ENCODE data around the gene ZFP28.

The ZFP28 gene

DNA sequence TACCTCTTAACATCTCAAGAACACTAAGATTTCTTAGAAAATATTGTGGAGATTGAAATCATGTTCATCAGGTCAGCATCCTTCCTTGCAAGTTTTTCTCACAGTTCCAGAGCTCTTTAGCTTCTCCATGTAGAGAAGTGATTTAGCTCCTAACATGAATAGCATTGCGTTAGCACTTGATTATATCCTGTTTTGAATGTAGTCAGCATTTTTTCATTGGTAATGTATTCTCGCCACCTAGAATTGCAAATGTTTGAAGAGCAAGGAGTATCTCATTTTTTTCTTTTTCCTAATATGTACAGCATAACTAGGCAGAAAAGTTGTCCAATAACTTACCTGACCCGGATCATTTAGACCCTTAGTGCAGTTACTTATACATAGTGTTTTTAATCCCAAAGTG, 35.2 kb downstream of the ZFP28 start:
- H3K36me3 ChIP-seq (ENCODE audit: insufficient read depth, low read length): peaks cover 44% of the 10 kb centered on the region
- no peak for DNase-seq (ENCODE audit: low read depth, low spot score)
- H3K9ac ChIP-seq (ENCODE audit: insufficient read length): no peak overlapping the region
- H3K4me3 ChIP-seq: no peak overlapping the region
- TF ChIP-seq POLR2AphosphoS5 (IDR thresholded peaks at IDR 0.05; ENCODE audit: borderline replicate concordance, low read depth, low read length): no peak
- no peak for TF ChIP-seq FOXP2 (optimal IDR thresholded peaks at IDR 0.05; ENCODE audit: control extremely low read depth, extremely low read length, insufficient read depth)
- TF ChIP-seq EZH2 (IDR thresholded peaks at IDR 0.05): no peak
- peaks cover 7% of the 10 kb centered on the region for H3K9me3 ChIP-seq (ENCODE audit: low read depth, low read length)
- no peak overlapping the region for H3K27ac ChIP-seq

DNA sequence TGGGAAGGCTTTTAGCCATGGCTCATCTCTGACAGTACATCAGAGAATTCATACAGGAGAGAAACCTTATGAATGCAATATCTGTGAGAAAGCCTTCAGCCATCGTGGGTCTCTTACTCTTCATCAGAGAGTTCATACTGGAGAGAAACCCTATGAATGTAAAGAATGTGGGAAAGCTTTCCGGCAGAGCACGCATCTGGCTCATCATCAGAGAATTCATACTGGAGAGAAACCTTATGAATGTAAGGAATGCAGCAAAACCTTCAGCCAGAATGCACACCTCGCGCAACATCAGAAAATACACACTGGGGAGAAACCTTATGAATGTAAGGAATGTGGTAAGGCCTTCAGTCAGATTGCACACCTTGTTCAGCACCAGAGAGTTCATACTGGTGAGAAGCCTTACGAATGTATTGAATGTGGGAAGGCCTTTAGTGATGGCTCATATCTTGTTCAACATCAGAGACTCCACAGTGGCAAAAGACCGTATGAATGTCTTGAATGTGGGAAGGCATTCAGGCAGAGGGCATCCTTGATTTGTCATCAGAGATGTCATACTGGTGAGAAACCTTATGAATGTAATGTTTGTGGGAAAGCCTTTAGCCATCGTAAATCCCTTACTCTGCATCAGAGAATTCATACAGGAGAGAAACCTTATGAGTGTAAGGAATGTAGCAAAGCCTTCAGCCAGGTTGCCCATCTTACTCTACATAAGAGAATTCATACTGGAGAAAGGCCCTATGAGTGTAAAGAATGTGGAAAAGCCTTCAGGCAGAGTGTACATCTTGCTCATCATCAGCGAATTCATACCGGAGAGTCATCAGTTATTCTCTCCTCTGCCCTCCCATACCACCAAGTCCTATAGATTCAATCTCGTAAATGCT, 39.2 kb downstream of the ZFP28 start:
- H3K4me3 ChIP-seq: no peak overlapping the region
- TF ChIP-seq EZH2 (IDR thresholded peaks at IDR 0.05): no peak
- TF ChIP-seq POLR2AphosphoS5 (IDR thresholded peaks at IDR 0.05; ENCODE audit: borderline replicate concordance, low read depth, low read length): no peak
- no peak for TF ChIP-seq FOXP2 (optimal IDR thresholded peaks at IDR 0.05; ENCODE audit: control extremely low read depth, extremely low read length, insufficient read depth)
- no peak overlapping the region for H3K27ac ChIP-seq
- peaks cover 24% of the 10 kb centered on the region for H3K36me3 ChIP-seq (ENCODE audit: insufficient read depth, low read length)
- DNase-seq (ENCODE audit: low read depth, low spot score): no peak
- peaks cover 19% of the 10 kb centered on the region for H3K9me3 ChIP-seq (ENCODE audit: low read depth, low read length)
- no peak overlapping the region for H3K9ac ChIP-seq (ENCODE audit: insufficient read length)

DNA sequence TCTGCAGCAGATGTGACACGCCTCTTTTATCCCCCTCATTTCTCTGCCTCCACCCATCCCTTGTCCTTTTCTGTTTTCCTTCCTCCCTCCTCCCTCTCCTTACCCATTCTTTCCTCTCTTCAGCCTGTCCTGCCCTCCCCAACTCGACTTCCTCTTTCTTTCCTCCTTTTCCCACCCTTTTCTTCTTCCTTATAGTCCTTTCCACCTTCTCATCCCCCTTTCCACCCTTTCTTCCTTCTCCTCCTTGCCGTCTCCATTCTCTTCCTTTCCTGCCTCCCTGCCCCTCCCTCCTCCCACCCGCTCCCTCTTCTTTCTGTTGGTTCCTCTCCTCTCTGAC, 55.7 kb downstream of the ZFP28 start:
- H3K36me3 ChIP-seq (ENCODE audit: insufficient read depth, low read length): peaks cover 30% of the 10 kb centered on the region
- H3K9me3 ChIP-seq (ENCODE audit: low read depth, low read length): peaks cover 24% of the 10 kb centered on the region
- TF ChIP-seq FOXP2 (optimal IDR thresholded peaks at IDR 0.05; ENCODE audit: control extremely low read depth, extremely low read length, insufficient read depth) (no peak), POLR2AphosphoS5 (IDR thresholded peaks at IDR 0.05; ENCODE audit: borderline replicate concordance, low read depth, low read length) (no peak), EZH2 (IDR thresholded peaks at IDR 0.05) (no peak)
- no peak for DNase-seq (ENCODE audit: low read depth, low spot score)
- H3K4me3 ChIP-seq: peak overlapping the region; percentile 93; the same call in 1 of the 2 replicates
- H3K27ac ChIP-seq: no peak overlapping the region
- H3K9ac ChIP-seq (ENCODE audit: insufficient read length): no peak overlapping the region

- Histone ChIP-seq H3K9me3 (ENCODE audit: low read depth, low read length) (peaks cover 24% of the 10 kb centered on the region), H3K27ac (no peak within 1 kb of the TSS), H3K36me3 (ENCODE audit: insufficient read depth, low read length) (peaks cover 30% of the 10 kb centered on the region), H3K4me3 (peak within 1 kb of the TSS; percentile 93), H3K9ac (ENCODE audit: insufficient read length) (peak within 1 kb of the TSS; percentile 92)
- TF ChIP-seq FOXP2 (optimal IDR thresholded peaks at IDR 0.05; ENCODE audit: control extremely low read depth, extremely low read length, insufficient read depth): no peak
- TF ChIP-seq EZH2 (IDR thresholded peaks at IDR 0.05): no peak
- TF ChIP-seq POLR2AphosphoS5 (IDR thresholded peaks at IDR 0.05; ENCODE audit: borderline replicate concordance, low read depth, low read length): peak; percentile 80; the same call in 1 of the 2 replicates
- peak; percentile 6 for DNase-seq (ENCODE audit: low read depth, low spot score)
Observed at GRCh38 chr19:56594783-56595547, 56.2 kb downstream of the ZFP28 start, which contains the start of gene ZNF71. TSS of gene ZNF71 (plus strand) at chr19:56595302. CDS start at chr19:56601559, 6,257 bp downstream.

- peaks cover 24% of the 10 kb centered on the region for H3K9me3 ChIP-seq (ENCODE audit: low read depth, low read length)
- TF ChIP-seq FOXP2 (optimal IDR thresholded peaks at IDR 0.05; ENCODE audit: control extremely low read depth, extremely low read length, insufficient read depth): no peak
- no peak for TF ChIP-seq EZH2 (IDR thresholded peaks at IDR 0.05)
- TF ChIP-seq POLR2AphosphoS5 (IDR thresholded peaks at IDR 0.05; ENCODE audit: borderline replicate concordance, low read depth, low read length): no peak
- no peak overlapping the region for H3K27ac ChIP-seq
- H3K9ac ChIP-seq (ENCODE audit: insufficient read length): peak overlapping the region; percentile 92
- DNase-seq (ENCODE audit: low read depth, low spot score): no peak
- H3K4me3 ChIP-seq: peak overlapping the region; percentile 93
- H3K36me3 ChIP-seq (ENCODE audit: insufficient read depth, low read length): peaks cover 32% of the 10 kb centered on the region
Observed at GRCh38 chr19:56595548-56595899, 56.8 kb downstream of the ZFP28 start.

DNA sequence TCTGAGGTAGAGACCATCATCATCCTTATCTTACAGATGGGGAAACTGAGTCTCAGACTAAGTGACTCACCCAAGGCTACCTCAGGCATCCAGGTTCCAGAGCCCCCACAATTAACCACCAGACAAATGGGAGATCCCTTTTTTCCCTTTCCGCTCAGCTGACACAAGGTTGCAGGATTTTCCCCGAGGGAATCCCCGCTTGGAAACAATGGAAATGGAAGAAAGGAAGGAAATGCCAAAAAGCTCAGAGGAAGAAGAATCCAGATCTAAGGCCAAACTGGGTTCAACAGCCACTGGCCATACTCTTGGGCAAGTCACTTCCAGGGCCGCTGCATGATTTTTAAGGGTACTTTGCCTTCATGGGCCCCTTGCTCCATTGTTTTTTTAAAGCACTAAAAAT, 57.9 kb downstream of the ZFP28 start:
- Histone ChIP-seq H3K36me3 (ENCODE audit: insufficient read depth, low read length) (peaks cover 43% of the 10 kb centered on the region), H3K9me3 (ENCODE audit: low read depth, low read length) (peaks cover 33% of the 10 kb centered on the region), H3K27ac (no peak overlapping the region), H3K9ac (ENCODE audit: insufficient read length) (no peak overlapping the region), H3K4me3 (peak overlapping the region; percentile 93; the same call in 1 of the 2 replicates)
- TF ChIP-seq POLR2AphosphoS5 (IDR thresholded peaks at IDR 0.05; ENCODE audit: borderline replicate concordance, low read depth, low read length) (no peak), FOXP2 (optimal IDR thresholded peaks at IDR 0.05; ENCODE audit: control extremely low read depth, extremely low read length, insufficient read depth) (no peak), EZH2 (IDR thresholded peaks at IDR 0.05) (no peak)
- DNase-seq (ENCODE audit: low read depth, low spot score): no peak

DNA sequence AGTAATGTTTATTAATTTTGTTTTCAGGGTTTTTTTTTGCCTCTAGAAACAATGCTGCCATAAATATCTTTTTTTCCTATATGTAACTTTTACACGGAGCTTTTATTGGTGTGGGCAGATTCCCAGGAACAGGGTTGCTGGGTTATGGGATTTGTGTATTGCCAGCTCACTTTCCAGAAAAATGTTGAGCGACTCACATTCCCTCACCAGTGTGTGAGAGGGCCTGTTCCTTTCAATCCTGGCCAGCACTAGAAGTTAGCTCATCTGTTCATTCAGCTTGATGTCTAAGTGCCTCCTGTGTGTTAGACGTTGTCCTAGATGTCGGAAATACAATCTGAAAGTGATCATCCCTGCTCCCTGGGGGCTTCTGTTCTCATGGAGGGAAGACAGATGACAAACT, 58.9 kb downstream of the ZFP28 start:
- DNase-seq (ENCODE audit: low read depth, low spot score): no peak
- no peak for TF ChIP-seq FOXP2 (optimal IDR thresholded peaks at IDR 0.05; ENCODE audit: control extremely low read depth, extremely low read length, insufficient read depth)
- TF ChIP-seq EZH2 (IDR thresholded peaks at IDR 0.05): no peak
- TF ChIP-seq POLR2AphosphoS5 (IDR thresholded peaks at IDR 0.05; ENCODE audit: borderline replicate concordance, low read depth, low read length): no peak
- Histone ChIP-seq H3K4me3 (no peak overlapping the region), H3K36me3 (ENCODE audit: insufficient read depth, low read length) (peaks cover 54% of the 10 kb centered on the region), H3K9ac (ENCODE audit: insufficient read length) (no peak overlapping the region), H3K27ac (no peak overlapping the region), H3K9me3 (ENCODE audit: low read depth, low read length) (peaks cover 39% of the 10 kb centered on the region)

DNA sequence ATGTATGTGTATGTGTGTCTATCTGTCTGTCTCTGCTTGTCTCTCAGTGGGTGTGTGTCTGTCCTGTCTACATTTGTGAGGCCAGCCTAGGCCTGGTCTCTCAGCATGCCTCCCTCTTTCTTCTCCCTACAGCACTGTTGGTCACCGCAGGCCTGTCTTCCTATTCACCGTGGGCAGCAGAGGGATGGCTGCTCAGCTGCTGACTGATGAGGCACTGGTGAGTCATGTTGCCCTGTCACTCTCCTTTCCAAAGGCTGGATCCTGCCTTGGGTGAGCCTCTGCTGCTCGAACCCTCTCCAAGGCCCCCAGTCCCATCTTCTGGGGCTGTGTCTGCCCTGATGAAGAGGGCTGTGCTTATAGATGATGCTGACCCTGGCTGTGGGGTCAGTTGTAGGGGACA, 62.6 kb downstream of the ZFP28 start:
- Histone ChIP-seq H3K4me3 (no peak overlapping the region), H3K9ac (ENCODE audit: insufficient read length) (no peak overlapping the region), H3K9me3 (ENCODE audit: low read depth, low read length) (peaks cover 53% of the 10 kb centered on the region), H3K27ac (no peak overlapping the region), H3K36me3 (ENCODE audit: insufficient read depth, low read length) (peaks cover 83% of the 10 kb centered on the region)
- DNase-seq (ENCODE audit: low read depth, low spot score): no peak
- TF ChIP-seq EZH2 (IDR thresholded peaks at IDR 0.05) (no peak), FOXP2 (optimal IDR thresholded peaks at IDR 0.05; ENCODE audit: control extremely low read depth, extremely low read length, insufficient read depth) (no peak), POLR2AphosphoS5 (IDR thresholded peaks at IDR 0.05; ENCODE audit: borderline replicate concordance, low read depth, low read length) (no peak)

Data from SK-N-MC (cell line).